Dedifferentiated amniotic fluid mesenchymal stem cell (primary cell): ENCODE data around the gene IFIT5.
"Not testable (repeated sequence)": the region's sequence is repeated elsewhere in the genome, so short reads cannot be mapped to it uniquely, and the experiment has no call there.

ENCODE experiments used
- DNase-seq: peaks from one replicate; pipeline ENCODE4 v3.0.0-alpha.2; 2016; ENCODE audit errors: extremely low spot score

Gene IFIT5

GRCh38 chr10:89414146-89414878 lies at the start of gene IFIT5:
Gene IFIT5, plus strand, starts transcription at chr10:89414568. Its CDS starts 231 bp downstream, at chr10:89414799.
- peak; percentile 67 for DNase-seq

GRCh38 chr10:89367529-89367928 lies 46.8 kb upstream of the IFIT5 start:
- no peak for DNase-seq

GRCh38 chr10:89368129-89368528 lies 46.2 kb upstream of the IFIT5 start:
- no peak for DNase-seq

GRCh38 chr10:89369156-89370105 lies 44.9 kb upstream of the IFIT5 start:
- DNase-seq = peak; percentile 62

- DNase-seq = no peak
Observed at GRCh38 chr10:89371079-89371478, 43.3 kb upstream of the IFIT5 start.

GRCh38 chr10:89371987-89372386 lies 42.4 kb upstream of the IFIT5 start:
- no peak for DNase-seq

- DNase-seq = peak; percentile 92
Observed at GRCh38 chr10:89373916-89374711, 40.3 kb upstream of the IFIT5 start.

- DNase-seq = no peak
Observed at GRCh38 chr10:89374713-89375141, 39.6 kb upstream of the IFIT5 start.

- DNase-seq = no peak
Observed at GRCh38 chr10:89377705-89378637, 36.4 kb upstream of the IFIT5 start, which contains the start of gene IFIT1B. Gene IFIT1B, plus strand, starts transcription at chr10:89378056. Its CDS starts 80 bp downstream, at chr10:89378136.

GRCh38 chr10:89379103-89379502 lies 35.3 kb upstream of the IFIT5 start:
- no peak for DNase-seq

GRCh38 chr10:89382757-89383156 lies 31.6 kb upstream of the IFIT5 start:
- no peak for DNase-seq

- DNase-seq = no peak
Observed at GRCh38 chr10:89384474-89385340, 29.7 kb upstream of the IFIT5 start.

- DNase-seq = no peak
Observed at GRCh38 chr10:89388806-89389205, 25.6 kb upstream of the IFIT5 start.

GRCh38 chr10:89389254-89389653 lies 25.1 kb upstream of the IFIT5 start:
- no peak for DNase-seq

- no peak for DNase-seq
Observed at GRCh38 chr10:89390476-89391225, 23.7 kb upstream of the IFIT5 start.

- DNase-seq = not testable (repeated sequence)
Observed at GRCh38 chr10:89391226-89391576, 23.2 kb upstream of the IFIT5 start.

- DNase-seq = peak; percentile 96
Observed at GRCh38 chr10:89391907-89392756, 22.2 kb upstream of the IFIT5 start, which contains the start of gene IFIT1. Gene IFIT1, plus strand, starts transcription at chr10:89392623. Its CDS starts 90 bp downstream, at chr10:89392713.

- peak; percentile 66 for DNase-seq
Observed at GRCh38 chr10:89392974-89393373, 21.4 kb upstream of the IFIT5 start.
